RWPE2 (cell line): ENCODE measurements around the gene LRCH1.

Experiments
- ATAC-seq: fragments of 200-7000 bp; cut with Tn5 transposase; 3 replicates; pipeline ENCODE4 v1.9.1; 2021; ENCODE audit warnings: low read depth
- DNase-seq: peaks from one replicate; pipeline ENCODE4 v3.0.0-alpha.2; 2020; ENCODE audit warnings: low spot score
- H3K27ac ChIP-seq: fragments of 450-650 bp; 2 replicates; pipeline ENCODE4 v1.5.1; 2017; ENCODE audit warnings: mild to moderate bottlenecking; ENCODE audit not compliant: poor library complexity, severe bottlenecking
- H3K27me3 ChIP-seq: fragments of 250-450 bp; sonication (Bioruptor Pico); 2 replicates; pipeline ENCODE4 v1.5.1; 2021; ENCODE audit warnings: mild to moderate bottlenecking, moderate library complexity; ENCODE audit not compliant: insufficient read depth, poor library complexity, severe bottlenecking
- H3K36me3 ChIP-seq: fragments of 250-450 bp; sonication (Bioruptor Pico); 2 replicates; pipeline ENCODE4 v1.5.1; 2020; ENCODE audit warnings: low read depth, mild to moderate bottlenecking, moderate library complexity
- H3K4me1 ChIP-seq: fragments of 250-450 bp; sonication (Bioruptor Pico); 2 replicates; pipeline ENCODE4 v1.5.1; 2021; ENCODE audit warnings: mild to moderate bottlenecking, moderate library complexity; ENCODE audit not compliant: insufficient read depth, poor library complexity, severe bottlenecking
- H3K4me3 ChIP-seq: fragments of 250-450 bp; sonication (Bioruptor Pico); 2 replicates; pipeline ENCODE4 v1.5.1; 2021; ENCODE audit warnings: mild to moderate bottlenecking, moderate library complexity; ENCODE audit not compliant: severe bottlenecking
- H3K9me3 ChIP-seq: fragments of 250-450 bp; sonication (Bioruptor Pico); 2 replicates; pipeline ENCODE4 v1.5.1; 2021; ENCODE audit warnings: mild to moderate bottlenecking, moderate library complexity; ENCODE audit not compliant: severe bottlenecking
- TF ChIP-seq, protein P1 (sequence below): fragments of 450-650 bp; IDR thresholded peaks from one replicate; pipeline ENCODE4 v1.5.1; 2017; ENCODE audit warnings: mild to moderate bottlenecking, moderate library complexity; ENCODE audit not compliant: poor library complexity, severe bottlenecking

Gene LRCH1

GRCh38 chr13:46799139-46799538, 246.2 kb downstream of the LRCH1 start:
- no peak for DNase-seq
- ATAC-seq, result no peak
- TF ChIP-seq, protein P1, sequence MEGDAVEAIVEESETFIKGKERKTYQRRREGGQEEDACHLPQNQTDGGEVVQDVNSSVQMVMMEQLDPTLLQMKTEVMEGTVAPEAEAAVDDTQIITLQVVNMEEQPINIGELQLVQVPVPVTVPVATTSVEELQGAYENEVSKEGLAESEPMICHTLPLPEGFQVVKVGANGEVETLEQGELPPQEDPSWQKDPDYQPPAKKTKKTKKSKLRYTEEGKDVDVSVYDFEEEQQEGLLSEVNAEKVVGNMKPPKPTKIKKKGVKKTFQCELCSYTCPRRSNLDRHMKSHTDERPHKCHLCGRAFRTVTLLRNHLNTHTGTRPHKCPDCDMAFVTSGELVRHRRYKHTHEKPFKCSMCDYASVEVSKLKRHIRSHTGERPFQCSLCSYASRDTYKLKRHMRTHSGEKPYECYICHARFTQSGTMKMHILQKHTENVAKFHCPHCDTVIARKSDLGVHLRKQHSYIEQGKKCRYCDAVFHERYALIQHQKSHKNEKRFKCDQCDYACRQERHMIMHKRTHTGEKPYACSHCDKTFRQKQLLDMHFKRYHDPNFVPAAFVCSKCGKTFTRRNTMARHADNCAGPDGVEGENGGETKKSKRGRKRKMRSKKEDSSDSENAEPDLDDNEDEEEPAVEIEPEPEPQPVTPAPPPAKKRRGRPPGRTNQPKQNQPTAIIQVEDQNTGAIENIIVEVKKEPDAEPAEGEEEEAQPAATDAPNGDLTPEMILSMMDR, result no peak

DNA sequence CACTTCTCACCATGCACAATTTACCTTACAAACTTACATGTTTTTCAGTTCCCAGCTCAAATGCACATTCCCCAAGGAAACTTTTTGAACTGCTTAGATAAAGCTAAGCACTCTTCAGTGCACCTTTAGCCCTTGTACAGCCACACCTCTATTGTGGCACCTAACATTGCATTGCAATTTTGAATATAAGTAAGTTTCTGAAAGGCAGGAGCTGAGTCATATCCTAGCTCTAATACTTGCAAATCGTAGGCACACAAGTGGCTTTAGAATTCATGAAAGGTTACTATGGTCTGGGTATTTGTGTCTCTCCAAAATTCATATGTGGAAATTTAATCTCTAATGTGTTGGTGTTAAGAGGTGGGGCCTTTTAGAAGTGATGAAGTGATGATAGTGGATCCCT, 248.9 kb downstream of the LRCH1 start:
- Histone ChIP-seq H3K4me1 (peaks cover 29% of the 10 kb centered on the region), H3K27ac (no peak overlapping the region), H3K27me3 (no peaks in the 10 kb centered on the region), H3K36me3 (no peaks in the 10 kb centered on the region), H3K4me3 (no peak overlapping the region), H3K9me3 (no peaks in the 10 kb centered on the region)
- ATAC-seq, result no peak; the same call in 2 of the 3 replicates
- TF ChIP-seq, protein P1, result no peak
- no peak for DNase-seq

More at GRCh38 chr13:46799139-46799538, 246.2 kb downstream of the LRCH1 start:
- H3K36me3 ChIP-seq, result peaks cover 7% of the 10 kb centered on the region; the same call in 1 of the 2 replicates
- H3K27me3 ChIP-seq, result no peaks in the 10 kb centered on the region
- H3K4me3 ChIP-seq, result no peak overlapping the region
- H3K9me3 ChIP-seq, result no peaks in the 10 kb centered on the region
- H3K27ac ChIP-seq, result no peak overlapping the region
- H3K4me1 ChIP-seq, result peaks cover 29% of the 10 kb centered on the region
